H9 (cell line): Measurements from ENCODE around the gene MTMR6. TPM values are rescaled to one million over a fixed set of nuclear protein-coding genes. Genes with fewer than 3 reads are reported as not detected.

ENCODE experiments used
- DNase-seq: peaks from one replicate; pipeline ENCODE4 v3.0.0-alpha.2; 2017
- H2AFZ ChIP-seq: one replicate; pipeline ENCODE4 v1.6.1; 2013; ENCODE audit warnings: mild to moderate bottlenecking, low read length, control low read depth, moderate library complexity
- H2AK5ac ChIP-seq: 2 replicates; pipeline ENCODE4 v1.6.1; 2013; ENCODE audit warnings: low read length, control low read depth, mixed read lengths; ENCODE audit not compliant: insufficient read length
- H2BK120ac ChIP-seq: one replicate; pipeline ENCODE4 v1.6.1; 2013; ENCODE audit warnings: low read depth, mild to moderate bottlenecking, low read length, control low read depth, inconsistent platforms; ENCODE audit not compliant: poor library complexity, severe bottlenecking
- H2BK12ac ChIP-seq: 2 replicates; pipeline ENCODE4 v1.6.1; 2013; ENCODE audit warnings: low read length, control low read depth, mixed read lengths, low read depth; ENCODE audit not compliant: insufficient read length
- H2BK15ac ChIP-seq: 2 replicates; pipeline ENCODE4 v1.6.1; 2013; ENCODE audit warnings: low read depth, low read length, control low read depth
- H2BK20ac ChIP-seq: one replicate; pipeline ENCODE4 v1.6.1; 2013; ENCODE audit warnings: low read depth, mild to moderate bottlenecking, low read length, control low read depth, inconsistent platforms; ENCODE audit not compliant: poor library complexity, severe bottlenecking
- H2BK5ac ChIP-seq: 2 replicates; pipeline ENCODE4 v1.6.1; 2013; ENCODE audit warnings: low read length, control low read depth, mixed read lengths; ENCODE audit not compliant: insufficient read length
- H3K14ac ChIP-seq: 2 replicates; pipeline ENCODE4 v1.6.1; 2013; ENCODE audit warnings: low read length, control low read depth; ENCODE audit not compliant: insufficient read depth
- H3K18ac ChIP-seq: 2 replicates; pipeline ENCODE4 v1.6.1; 2013; ENCODE audit warnings: low read depth, mild to moderate bottlenecking, mixed read lengths, low read length, control low read depth; ENCODE audit not compliant: insufficient read length
- H3K23ac ChIP-seq: 2 replicates; pipeline ENCODE4 v1.6.1; 2013; ENCODE audit warnings: low read length, control low read depth, mixed read lengths, low read depth; ENCODE audit not compliant: insufficient read length
- H3K23me2 ChIP-seq: 2 replicates; pipeline ENCODE4 v1.6.1; 2013; ENCODE audit warnings: low read depth, mild to moderate bottlenecking, mixed read lengths, low read length, control low read depth; ENCODE audit not compliant: insufficient read length, poor library complexity, severe bottlenecking
- H3K27ac ChIP-seq: 2 replicates; pipeline ENCODE4 v1.5.1; 2013; ENCODE audit warnings: low read length, control low read depth, mixed read lengths, low read depth; ENCODE audit not compliant: insufficient read length
- H3K27me3 ChIP-seq: 2 replicates; pipeline ENCODE4 v1.6.1; 2013; ENCODE audit warnings: low read length, control low read depth, inconsistent platforms; ENCODE audit not compliant: insufficient read depth
- H3K4ac ChIP-seq: 2 replicates; pipeline ENCODE4 v1.6.1; 2013; ENCODE audit warnings: low read depth, mild to moderate bottlenecking, control low read depth, inconsistent platforms, low read length, moderate library complexity
- H3K4me1 ChIP-seq: 2 replicates; pipeline ENCODE4 v1.6.1; 2013; ENCODE audit warnings: low read length, control low read depth, inconsistent platforms; ENCODE audit not compliant: insufficient read depth
- H3K4me2 ChIP-seq: 2 replicates; pipeline ENCODE4 v1.6.1; 2013; ENCODE audit warnings: low read length, control low read depth, mixed read lengths; ENCODE audit not compliant: insufficient read length, insufficient read depth
- H3K56ac ChIP-seq: 2 replicates; pipeline ENCODE4 v1.6.1; 2013; ENCODE audit warnings: low read depth, mild to moderate bottlenecking, mixed read lengths, low read length, control low read depth; ENCODE audit not compliant: insufficient read length
- H3K79me1 ChIP-seq: 2 replicates; pipeline ENCODE4 v1.6.1; 2013; ENCODE audit warnings: low read depth, mild to moderate bottlenecking, moderate library complexity, low read length, control low read depth, inconsistent platforms; ENCODE audit not compliant: insufficient read depth, poor library complexity, severe bottlenecking
- H3K79me2 ChIP-seq: 2 replicates; pipeline ENCODE4 v1.6.1; 2013; ENCODE audit warnings: low read length, control low read depth, inconsistent platforms; ENCODE audit not compliant: insufficient read depth
- H3K9ac ChIP-seq: 2 replicates; pipeline ENCODE4 v1.6.1; 2013; ENCODE audit warnings: low read length, control low read depth, mixed read lengths; ENCODE audit not compliant: insufficient read length; ENCODE audit errors: extremely low read depth
- H3K9me3 ChIP-seq: one replicate; pipeline ENCODE4 v1.6.1; 2013; ENCODE audit warnings: low read depth, low read length, inconsistent platforms; ENCODE audit not compliant: control insufficient read depth
- H3T11ph ChIP-seq: one replicate; pipeline ENCODE4 v1.6.1; 2013; ENCODE audit warnings: mild to moderate bottlenecking, low read length, control low read depth, inconsistent platforms
- H4K20me1 ChIP-seq: one replicate; pipeline ENCODE4 v1.6.1; 2013; ENCODE audit not compliant: control insufficient read depth, insufficient read length, insufficient read depth
- H4K5ac ChIP-seq: 2 replicates; pipeline ENCODE4 v1.6.1; 2013; ENCODE audit warnings: low read depth, mild to moderate bottlenecking, mixed read lengths, low read length, control low read depth; ENCODE audit not compliant: insufficient read length
- H4K8ac ChIP-seq: replicated peaks from 2 replicates; pipeline ENCODE4 v1.6.1; 2013; ENCODE audit warnings: low read length, control low read depth, mixed read lengths, low read depth; ENCODE audit not compliant: insufficient read length
- H4K91ac ChIP-seq: 2 replicates; pipeline ENCODE4 v1.6.1; 2013; ENCODE audit warnings: low read depth, mild to moderate bottlenecking, moderate library complexity, mixed read lengths, low read length, control low read depth; ENCODE audit not compliant: insufficient read length
- H3K27ac Mint-ChIP-seq, 3 experiments: 2 replicates in 2 of 3; 3 replicates in 1 of 3; pipeline ENCODE4 v1.8.0; 2020 to 2021; ENCODE audit warnings: mixed read lengths in 3 of 3, mild to moderate bottlenecking in 1 of 3, moderate library complexity in 1 of 3
- H3K27me3 Mint-ChIP-seq: 2 replicates; pipeline ENCODE4 v1.8.0; 2021; ENCODE audit warnings: low read depth, mild to moderate bottlenecking, moderate library complexity, mixed read lengths
- H3K36me3 Mint-ChIP-seq, 3 experiments: 2 replicates in 2 of 3; 3 replicates in 1 of 3; pipeline ENCODE4 v1.8.0; 2020 to 2021; ENCODE audit warnings: low read depth in 3 of 3, mixed read lengths in 3 of 3; ENCODE audit not compliant: insufficient read depth in 1 of 3
- H3K4me1 Mint-ChIP-seq, 2 experiments: 2 replicates each; pipeline ENCODE4 v1.8.0; 2020; ENCODE audit warnings: mixed read lengths in 2 of 2
- H3K4me3 Mint-ChIP-seq, 2 experiments: 2 replicates in 1 of 2; 3 replicates in 1 of 2; pipeline ENCODE4 v1.8.0; 2020 to 2021; ENCODE audit warnings: mild to moderate bottlenecking in 2 of 2, mixed read lengths in 2 of 2, moderate library complexity in 1 of 2
- H3K9me3 Mint-ChIP-seq, 2 experiments: 2 replicates in 1 of 2; 3 replicates in 1 of 2; pipeline ENCODE4 v1.8.0; 2020; ENCODE audit warnings: mild to moderate bottlenecking in 2 of 2, mixed read lengths in 2 of 2, moderate library complexity in 1 of 2
- WGBS: extraction: QIAGEN DNeasy Blood & Tissue Kit; methylation state at CpG from one replicate; pipeline ENCODE4 v1.1.7; 2013; ENCODE audit warnings: missing lambda C conversion rate, low lambda C conversion rate, mixed read lengths; ENCODE audit not compliant: insufficient read length; ENCODE audit errors: extremely low coverage; 5-methylcytosine and 5-hydroxymethylcytosine counted together
- total RNA-seq: library from RNA; stranded (reverse); gene quantifications from 2 replicates; pipeline ENCODE4 v1.2.1, GENCODE V29; 2021
- TF ChIP-seq, protein P1 (sequence below): fragments of 200-600 bp; sonication (generic); conservative IDR thresholded peaks from 3 replicates; pipeline ENCODE4 v1.8.0; 2021; ENCODE audit warnings: antibody characterized with exemption, mild to moderate bottlenecking

Gene MTMR6
- total RNA-seq, 1 experiment from 2014 or later, result 7.0 TPM

DNA sequence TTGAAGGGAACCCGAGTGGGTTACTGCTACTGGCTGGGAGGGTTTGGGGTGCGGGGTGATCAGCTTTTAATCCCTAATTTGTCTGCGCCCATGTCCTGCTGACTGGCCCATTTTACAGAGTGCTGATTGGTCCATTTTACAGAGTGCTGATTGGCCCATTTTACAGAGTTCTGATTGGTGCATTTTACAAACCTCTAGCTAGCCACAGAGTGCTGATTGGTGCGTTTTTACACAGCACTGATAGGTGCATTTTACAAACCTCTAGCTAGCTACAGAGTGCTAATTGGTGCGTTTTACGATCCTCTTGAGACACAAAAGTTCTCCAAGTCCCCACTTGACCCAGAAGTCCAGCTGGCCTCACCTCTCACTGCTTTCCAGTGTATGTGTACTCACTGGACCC lies 43.2 kb downstream of the MTMR6 start:
- Mint-ChIP-seq H3K4me3 (no peak overlapping the region), H3K9me3 (no peaks in the 10 kb centered on the region), H3K4me1 (peaks cover 2% of the 10 kb centered on the region in 2 experiments; a peak in 2 of 4 replicates), H3K27me3 (no peaks in the 10 kb centered on the region), H3K36me3 (peaks cover 6 to 9% (median 9%) of the 10 kb centered on the region in 3 experiments; a peak in 5 of 7 replicates), H3K27ac (no peak overlapping the region)
- H3K4me1 ChIP-seq, result no peaks in the 10 kb centered on the region
- H3K79me1 ChIP-seq, result no peaks in the 10 kb centered on the region
- no peak overlapping the region for H3K27ac ChIP-seq
- H2AK5ac ChIP-seq, result no peak overlapping the region
- H2BK15ac ChIP-seq, result no peak overlapping the region
- no peaks in the 10 kb centered on the region for H3K23me2 ChIP-seq
- no CpG with 5 or more reads among the region's 6 CpGs for WGBS
- TF ChIP-seq, protein P1, sequence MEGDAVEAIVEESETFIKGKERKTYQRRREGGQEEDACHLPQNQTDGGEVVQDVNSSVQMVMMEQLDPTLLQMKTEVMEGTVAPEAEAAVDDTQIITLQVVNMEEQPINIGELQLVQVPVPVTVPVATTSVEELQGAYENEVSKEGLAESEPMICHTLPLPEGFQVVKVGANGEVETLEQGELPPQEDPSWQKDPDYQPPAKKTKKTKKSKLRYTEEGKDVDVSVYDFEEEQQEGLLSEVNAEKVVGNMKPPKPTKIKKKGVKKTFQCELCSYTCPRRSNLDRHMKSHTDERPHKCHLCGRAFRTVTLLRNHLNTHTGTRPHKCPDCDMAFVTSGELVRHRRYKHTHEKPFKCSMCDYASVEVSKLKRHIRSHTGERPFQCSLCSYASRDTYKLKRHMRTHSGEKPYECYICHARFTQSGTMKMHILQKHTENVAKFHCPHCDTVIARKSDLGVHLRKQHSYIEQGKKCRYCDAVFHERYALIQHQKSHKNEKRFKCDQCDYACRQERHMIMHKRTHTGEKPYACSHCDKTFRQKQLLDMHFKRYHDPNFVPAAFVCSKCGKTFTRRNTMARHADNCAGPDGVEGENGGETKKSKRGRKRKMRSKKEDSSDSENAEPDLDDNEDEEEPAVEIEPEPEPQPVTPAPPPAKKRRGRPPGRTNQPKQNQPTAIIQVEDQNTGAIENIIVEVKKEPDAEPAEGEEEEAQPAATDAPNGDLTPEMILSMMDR, result no peak
- no peak overlapping the region for H3K4ac ChIP-seq
- H3K23ac ChIP-seq, result no peak overlapping the region
- H3K27me3 ChIP-seq, result no peaks in the 10 kb centered on the region
- H4K8ac ChIP-seq, result no peak overlapping the region
- H2BK120ac ChIP-seq, result no peak overlapping the region
- no peak overlapping the region for H2BK5ac ChIP-seq
- no peak overlapping the region for H3K4me2 ChIP-seq
- no peak overlapping the region for H3K14ac ChIP-seq
- no peak overlapping the region for H3K18ac ChIP-seq
- H3K56ac ChIP-seq, result no peak overlapping the region
- H2AFZ ChIP-seq, result no peak overlapping the region
- no peak for DNase-seq
- H3T11ph ChIP-seq, result no peak overlapping the region
- no peak overlapping the region for H2BK20ac ChIP-seq
- H2BK12ac ChIP-seq, result no peak overlapping the region
- no peaks in the 10 kb centered on the region for H4K20me1 ChIP-seq
- H3K9ac ChIP-seq, result no peak overlapping the region
- no peak overlapping the region for H4K91ac ChIP-seq
- no peaks in the 10 kb centered on the region for H3K79me2 ChIP-seq
- no peaks in the 10 kb centered on the region for H3K9me3 ChIP-seq
- H4K5ac ChIP-seq, result no peak overlapping the region
